ENCODE data around the gene NCK2. TPM values are rescaled to one million over a fixed set of nuclear protein-coding genes. Genes with fewer than 3 reads are reported as not detected.

Gene NCK2
- total RNA-seq, 1 experiment from 2014 or later: 49.2 TPM

GRCh38 chr2:105889046-105889445, 144.3 kb downstream of the NCK2 start:
- Histone ChIP-seq H2BK12ac (ENCODE audit: insufficient read length, low read depth, low read length) (no peak overlapping the region), H4K20me1 (ENCODE audit: control insufficient read depth, insufficient read depth, insufficient read length) (peaks cover 3% of the 10 kb centered on the region), H2AK5ac (ENCODE audit: insufficient read length, low read length) (no peak overlapping the region), H3K56ac (ENCODE audit: insufficient read length, low read depth, low read length) (no peak overlapping the region), H4K8ac (replicated peaks; ENCODE audit: insufficient read length, low read depth, low read length) (no peak overlapping the region), H2BK15ac (ENCODE audit: low read depth, low read length) (no peak overlapping the region), H2BK5ac (ENCODE audit: insufficient read length, low read length) (no peak overlapping the region), H3K79me2 (ENCODE audit: insufficient read depth, low read length) (peaks cover 1% of the 10 kb centered on the region; the same call in 1 of the 2 replicates), H3K9me3 (ENCODE audit: control insufficient read depth, low read depth, low read length) (peaks cover 9% of the 10 kb centered on the region), H3K4me2 (ENCODE audit: insufficient read depth, insufficient read length, low read length) (no peak overlapping the region), H3K79me1 (ENCODE audit: insufficient read depth, low read depth, low read length, poor library complexity, severe bottlenecking) (no peaks in the 10 kb centered on the region), H2BK20ac (ENCODE audit: low read depth, low read length, poor library complexity, severe bottlenecking) (no peak overlapping the region), H3K4me1 (ENCODE audit: insufficient read depth, low read length) (no peaks in the 10 kb centered on the region), H4K91ac (ENCODE audit: insufficient read length, low read depth, low read length) (no peak overlapping the region), H3K27ac (ENCODE audit: insufficient read length, low read depth, low read length) (no peak overlapping the region), H2AFZ (ENCODE audit: low read length) (no peak overlapping the region), H3K23me2 (ENCODE audit: insufficient read length, low read depth, low read length, poor library complexity, severe bottlenecking) (no peaks in the 10 kb centered on the region), H3K9ac (ENCODE audit: extremely low read depth, insufficient read length, low read length) (no peak overlapping the region), H3K4ac (ENCODE audit: low read depth, low read length) (no peak overlapping the region), H3T11ph (ENCODE audit: low read length) (no peak overlapping the region), H2BK120ac (ENCODE audit: low read depth, low read length, poor library complexity, severe bottlenecking) (no peak overlapping the region), H3K14ac (ENCODE audit: insufficient read depth, low read length) (no peak overlapping the region), H3K23ac (ENCODE audit: insufficient read length, low read depth, low read length) (no peak overlapping the region), H4K5ac (ENCODE audit: insufficient read length, low read depth, low read length) (no peak overlapping the region), H3K27me3 (ENCODE audit: insufficient read depth, low read length) (no peaks in the 10 kb centered on the region), H3K18ac (ENCODE audit: insufficient read length, low read depth, low read length) (no peak overlapping the region)
- WGBS (ENCODE audit: extremely low coverage, insufficient read length, low lambda C conversion rate): no CpG with 5 or more reads among the region's 3 CpGs
- Mint-ChIP-seq H3K27ac (no peak overlapping the region), H3K27me3 (ENCODE audit: low read depth) (no peaks in the 10 kb centered on the region), H3K9me3 (peaks cover 9 to 10% of the 10 kb centered on the region in 2 experiments), H3K36me3 (ENCODE audit: insufficient read depth in 1 of 3, low read depth in 3 of 3) (peaks cover 16 to 43% (median 20%) of the 10 kb centered on the region in 3 experiments), H3K4me1 (peaks cover 23 to 27% of the 10 kb centered on the region in 2 experiments), H3K4me3 (no peak overlapping the region)
- TF ChIP-seq CTCF (conservative IDR thresholded peaks at IDR 0.05): no peak
- no peak for DNase-seq
